Stimulated activated CD4-positive, alpha-beta T cell treated with anti-CD3 and anti-CD28 coated beads, Interleukin-15, amount 100 ng/mL, for 48 hours (primary cell): ENCODE measurements around the gene LIMS2.
A peak's percentile ranks its signal among the peaks of the same experiment; 100 is the strongest.

Source experiments
- DNase-seq, 2 donors: peaks; one replicate each; pipeline ENCODE4 v3.0.0-alpha.2; 2020; ENCODE audit warnings: low read depth in 2 of 2

LIMS2 gene

DNA sequence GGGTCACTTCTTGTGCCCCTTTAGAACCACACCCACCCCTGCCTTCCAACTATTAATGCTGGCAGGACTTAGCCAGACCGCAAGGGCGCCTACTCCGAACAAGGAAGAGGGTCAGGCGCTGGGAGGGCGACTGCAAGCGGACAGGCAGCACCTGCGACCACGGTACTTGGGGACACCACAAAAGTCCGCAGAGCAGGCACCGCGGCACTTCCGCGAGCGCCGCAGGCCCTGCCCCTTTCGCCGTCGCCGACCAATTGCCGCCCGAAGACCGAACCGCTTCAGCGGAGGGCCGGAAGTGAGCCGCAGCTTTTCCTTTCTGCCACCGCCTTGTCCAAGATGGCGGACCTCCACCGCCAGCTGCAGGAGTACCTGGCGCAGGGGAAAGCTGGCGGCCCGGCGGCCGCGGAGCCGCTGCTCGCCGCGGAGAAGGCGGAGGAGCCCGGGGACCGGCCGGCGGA, 25.9 kb upstream of the LIMS2 start, which contains the start of gene SFT2D3:
Gene SFT2D3, plus strand, starts transcription at position 305 of the 458 bp plus-strand sequence. Its CDS starts 32 bp downstream, at position 337.
- peak; percentile 86 for DNase-seq

GRCh38 chr2:127700527-127701192, 25.3 kb upstream of the LIMS2 start:
- no peak for DNase-seq

- no peak for DNase-seq
These were observed 23.4 kb upstream of the LIMS2 start for GRCh38 chr2:127698553-127699355.

DNA sequence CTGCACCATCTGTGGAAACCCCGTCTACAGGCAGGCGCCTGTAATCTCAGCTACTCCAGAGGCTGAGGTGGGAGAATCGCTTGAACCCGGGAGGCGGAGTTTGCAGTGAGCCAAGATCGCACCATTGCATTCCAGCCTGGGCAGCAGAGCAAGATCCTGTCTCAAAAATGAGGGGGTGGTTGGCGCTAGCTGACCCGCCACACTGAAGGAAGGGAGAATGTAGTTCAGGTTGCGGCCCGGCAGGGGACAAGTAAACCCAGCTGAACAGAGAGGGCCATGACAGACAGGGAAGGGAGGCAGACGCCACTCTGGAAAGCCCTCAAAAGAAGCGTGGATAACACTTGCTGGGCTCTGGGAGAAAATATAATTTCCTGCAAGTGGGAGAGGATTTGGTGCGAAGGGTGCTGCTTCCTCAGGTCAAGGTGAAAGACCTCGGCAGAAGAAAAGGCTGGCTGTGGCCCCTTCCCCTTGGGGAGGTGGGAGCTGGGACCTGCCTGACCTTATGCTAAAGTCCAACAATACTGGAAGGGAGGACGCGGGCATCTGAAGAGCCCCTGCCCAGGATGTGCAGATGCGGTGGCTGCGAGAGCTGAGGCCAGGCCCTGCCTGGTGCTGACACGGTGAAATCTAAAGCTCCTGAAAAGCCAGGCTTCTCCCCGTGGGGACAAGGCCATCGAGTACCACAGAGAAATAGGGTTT, 22.3 kb upstream of the LIMS2 start:
- DNase-seq, result no peak

GRCh38 chr2:127695491-127696472, 20.5 kb upstream of the LIMS2 start:
- DNase-seq, result no peak

- DNase-seq, result no peak
These were observed 19.7 kb upstream of the LIMS2 start for GRCh38 chr2:127694986-127695385.

- DNase-seq, result no peak
These were observed 15.4 kb upstream of the LIMS2 start for GRCh38 chr2:127690696-127691095.

DNA sequence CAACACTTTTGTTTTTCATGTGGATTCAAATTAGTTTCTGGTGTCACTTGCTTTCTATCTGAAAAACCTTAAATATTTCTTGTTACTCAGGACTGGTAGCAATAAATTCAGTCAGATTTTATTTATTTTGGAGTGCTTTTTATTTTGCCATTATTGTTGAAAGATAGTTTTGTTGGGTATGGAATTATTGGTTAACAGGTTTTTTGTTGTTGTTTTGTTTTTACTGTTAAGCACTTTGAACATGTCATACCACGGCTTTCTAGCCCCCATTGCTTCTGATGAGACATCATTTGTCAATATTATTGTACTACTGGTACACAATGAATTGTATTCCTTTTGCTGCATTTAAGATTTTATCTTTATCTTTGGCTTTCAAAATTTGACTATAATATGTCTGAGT, 13.1 kb upstream of the LIMS2 start:
- DNase-seq, result no peak

- DNase-seq, result no peak
These were observed 10.2 kb upstream of the LIMS2 start for GRCh38 chr2:127685410-127686080.

GRCh38 chr2:127683757-127684156, 8.4 kb upstream of the LIMS2 start:
- no peak for DNase-seq

DNA sequence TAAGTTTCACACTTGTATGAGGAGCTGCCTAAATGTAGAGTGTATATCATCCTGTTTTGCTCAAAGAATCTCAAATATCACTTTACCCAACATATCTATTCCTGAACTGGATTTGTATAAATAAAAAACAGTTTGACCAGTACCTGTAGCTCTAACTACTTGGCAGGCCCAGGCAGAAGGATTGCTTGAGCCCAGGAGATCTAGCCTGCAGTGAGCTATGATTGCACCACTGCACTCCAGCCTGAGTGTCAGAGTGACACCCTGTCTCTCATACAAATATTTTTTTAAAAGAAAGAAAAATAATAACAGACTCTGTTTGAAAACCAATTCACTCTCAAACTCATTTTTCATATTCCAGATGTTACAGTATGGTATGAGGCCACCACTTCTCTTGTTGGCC, 7.7 kb upstream of the LIMS2 start:
- DNase-seq, result no peak

- no peak for DNase-seq
These were observed 6.9 kb upstream of the LIMS2 start for GRCh38 chr2:127681976-127682857.

- no peak for DNase-seq
These were observed 6.0 kb upstream of the LIMS2 start for GRCh38 chr2:127681288-127681804.

- no peak for DNase-seq
These were observed 5.5 kb upstream of the LIMS2 start for GRCh38 chr2:127680706-127681287.

DNA sequence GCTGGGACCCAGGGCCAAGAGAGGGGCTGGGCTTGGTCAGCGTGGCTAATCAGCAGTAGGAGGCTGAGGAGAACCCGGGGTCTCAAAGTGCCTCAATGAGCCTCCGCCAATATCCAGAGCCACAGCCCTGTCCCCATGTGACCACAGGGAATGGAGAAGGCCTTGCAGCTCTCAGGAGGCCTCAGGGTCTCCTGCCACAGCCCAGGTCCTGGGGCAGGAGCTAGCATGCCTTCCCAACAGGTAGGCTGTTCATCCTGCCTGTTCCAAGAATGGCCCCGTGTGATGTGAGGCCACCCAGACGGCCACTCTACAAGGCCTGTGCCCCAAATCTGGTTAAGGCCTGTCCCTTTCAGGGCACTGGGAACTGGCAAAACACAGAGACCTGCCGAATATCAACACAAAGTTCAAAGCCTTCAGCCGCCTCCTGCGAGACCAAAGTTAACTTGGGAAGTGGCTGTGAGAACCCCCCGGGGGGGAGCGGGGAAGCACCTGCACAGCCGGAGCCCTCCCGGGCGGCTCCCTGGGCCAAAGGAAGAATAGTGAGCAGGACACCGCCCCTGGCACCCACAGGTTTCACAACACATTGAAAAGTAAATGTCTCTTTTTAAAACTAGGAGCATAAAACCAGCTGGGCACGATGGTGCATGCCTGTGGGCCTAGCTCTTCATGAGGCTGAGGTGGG, 4.5 kb upstream of the LIMS2 start:
- DNase-seq, result no peak

GRCh38 chr2:127678991-127679390, 3.7 kb upstream of the LIMS2 start:
- DNase-seq, result no peak

DNA sequence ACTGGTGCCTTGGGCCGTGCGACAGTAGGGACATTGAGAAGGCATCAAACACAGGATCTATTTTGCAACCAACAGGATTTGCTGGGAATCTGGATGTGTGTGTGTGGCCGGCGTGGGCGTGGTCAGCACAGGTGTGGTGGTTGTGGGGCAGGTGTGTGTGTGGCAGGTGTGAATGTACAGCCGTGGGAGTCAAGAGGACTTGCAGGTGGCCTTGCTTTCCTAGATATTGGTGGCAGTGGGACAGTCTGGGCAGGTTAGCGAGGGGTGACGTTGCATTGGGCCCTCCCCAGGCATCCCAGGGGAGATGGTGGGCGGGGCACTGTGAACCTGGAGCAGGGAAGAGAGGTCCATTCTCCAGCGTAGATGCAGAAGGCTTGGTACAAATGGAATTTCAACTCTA, 3.2 kb upstream of the LIMS2 start:
- no peak for DNase-seq

GRCh38 chr2:127676906-127677305, 1.6 kb upstream of the LIMS2 start:
- no peak for DNase-seq
